HEK293T (cell line): ENCODE results near the gene HKDC1.

Experiments
- CTCF ChIA-PET: fragments of 350-600 bp; formaldehyde crosslinking; extraction: SDS; loops from one replicate; lab custom pipeline; 2021; ENCODE audit warnings: antibody characterized with exemption, inconsistent platforms; lab: Yijun Ruan, JAX
- POLR2A ChIA-PET: fragments of 350-600 bp; formaldehyde crosslinking; extraction: SDS; loops from one replicate; lab custom pipeline; 2020; ENCODE audit warnings: antibody characterized with exemption, inconsistent platforms; lab: Yijun Ruan, JAX
- DNase-seq: peaks from one replicate; pipeline ENCODE4 v3.0.0; 2012; ENCODE audit warnings: mixed read lengths; ENCODE audit errors: extremely low spot score
- ARNT ChIP-seq: fragments of 450-650 bp; IDR thresholded peaks from 2 replicates; pipeline ENCODE4 v1.6.1; 2017; ENCODE audit warnings: mild to moderate bottlenecking
- BHLHE40 ChIP-seq: fragments of 450-650 bp; IDR thresholded peaks from 2 replicates; pipeline ENCODE4 v1.6.1; 2016; ENCODE audit warnings: mild to moderate bottlenecking, moderate library complexity, borderline replicate concordance
- CTBP1 ChIP-seq: fragments of 450-650 bp; IDR thresholded peaks from 2 replicates; pipeline ENCODE4 v1.6.1; 2016; ENCODE audit warnings: borderline replicate concordance
- ELF4 ChIP-seq: fragments of 450-650 bp; IDR thresholded peaks from 2 replicates; pipeline ENCODE4 v1.6.1; 2017; ENCODE audit warnings: antibody characterized with exemption
- FOXA1 ChIP-seq: fragments of 450-650 bp; IDR thresholded peaks from 2 replicates; pipeline ENCODE4 v1.6.1; 2016; ENCODE audit warnings: mild to moderate bottlenecking
- FOXK2 ChIP-seq: fragments of 450-650 bp; IDR thresholded peaks from 2 replicates; pipeline ENCODE4 v1.6.1; 2016; ENCODE audit warnings: mild to moderate bottlenecking
- FOXM1 ChIP-seq: fragments of 450-650 bp; IDR thresholded peaks from 2 replicates; pipeline ENCODE4 v1.6.1; 2017; ENCODE audit warnings: mild to moderate bottlenecking, borderline replicate concordance
- HDGF ChIP-seq: fragments of 450-650 bp; IDR thresholded peaks from 2 replicates; pipeline ENCODE4 v1.6.1; 2017; ENCODE audit warnings: antibody characterized with exemption, borderline replicate concordance
- L3MBTL2 ChIP-seq: fragments of 450-650 bp; conservative IDR thresholded peaks from 2 replicates; pipeline ENCODE4 v1.6.1; 2016; ENCODE audit warnings: mild to moderate bottlenecking
- LEF1 ChIP-seq: fragments of 450-650 bp; IDR thresholded peaks from 2 replicates; pipeline ENCODE4 v1.6.1; 2017; ENCODE audit warnings: mild to moderate bottlenecking, borderline replicate concordance
- NFRKB ChIP-seq: fragments of 450-650 bp; IDR thresholded peaks from 2 replicates; pipeline ENCODE4 v1.6.1; 2016; ENCODE audit warnings: mild to moderate bottlenecking, moderate library complexity
- PKNOX1 ChIP-seq: fragments of 450-650 bp; IDR thresholded peaks from 2 replicates; pipeline ENCODE4 v1.6.1; 2016
- SP1 ChIP-seq: fragments of 450-650 bp; IDR thresholded peaks from 2 replicates; pipeline ENCODE4 v1.6.1; 2017
- SUZ12 ChIP-seq: fragments of 450-650 bp; IDR thresholded peaks from 2 replicates; pipeline ENCODE4 v1.6.1; 2016; ENCODE audit warnings: mild to moderate bottlenecking
- TARDBP ChIP-seq: fragments of 450-650 bp; IDR thresholded peaks from 2 replicates; pipeline ENCODE4 v1.6.1; 2016
- ZNF384 ChIP-seq: fragments of 450-650 bp; IDR thresholded peaks from 2 replicates; pipeline ENCODE4 v1.6.1; 2016

Gene HKDC1

GRCh38 chr10:69202332-69202731 is 17.8 kb upstream of the HKDC1 start:
- no peak for DNase-seq
- ChIA-PET CTCF (interaction anchor here (0.7 kb wide), 1 partner anchor 11 kb away, joined by 3 read pairs; no protein-coding TSS in a partner anchor), POLR2A (no interaction called here)
- TF ChIP-seq ZNF384 (no peak), NFRKB (no peak), SP1 (no peak), TARDBP (no peak), LEF1 (no peak), CTBP1 (no peak), BHLHE40 (no peak), ARNT (no peak), FOXA1 (no peak), SUZ12 (no peak), FOXM1 (no peak)

- TF ChIP-seq HDGF = no peak
- no peak for TF ChIP-seq LEF1
- no peak for TF ChIP-seq ELF4
- TF ChIP-seq NFRKB = no peak
- no peak for TF ChIP-seq FOXM1
- TF ChIP-seq SUZ12 = no peak
- TF ChIP-seq SP1 = no peak
- TF ChIP-seq ZNF384 = no peak
- TF ChIP-seq L3MBTL2 = no peak
- TF ChIP-seq BHLHE40 = no peak
- no peak for TF ChIP-seq FOXA1
- TF ChIP-seq TARDBP = no peak
- no peak for TF ChIP-seq ARNT
- no peak for TF ChIP-seq CTBP1
- no peak for TF ChIP-seq FOXK2
- no peak for TF ChIP-seq PKNOX1
- no peak for DNase-seq
- ChIA-PET POLR2A (no interaction called here), CTCF (no interaction called here)
These were observed 11.4 kb upstream of the HKDC1 start for GRCh38 chr10:69208761-69209160.

- ChIA-PET CTCF (no interaction called here), POLR2A (no interaction called here)
- TF ChIP-seq ELF4 (no peak), CTBP1 (no peak), HDGF (no peak), PKNOX1 (no peak), SUZ12 (no peak), SP1 (no peak), ZNF384 (no peak), FOXK2 (no peak), FOXM1 (no peak), L3MBTL2 (no peak), ARNT (no peak), BHLHE40 (no peak), NFRKB (no peak)
- DNase-seq = no peak
These were observed 10.2 kb upstream of the HKDC1 start for GRCh38 chr10:69209787-69210484.

DNA sequence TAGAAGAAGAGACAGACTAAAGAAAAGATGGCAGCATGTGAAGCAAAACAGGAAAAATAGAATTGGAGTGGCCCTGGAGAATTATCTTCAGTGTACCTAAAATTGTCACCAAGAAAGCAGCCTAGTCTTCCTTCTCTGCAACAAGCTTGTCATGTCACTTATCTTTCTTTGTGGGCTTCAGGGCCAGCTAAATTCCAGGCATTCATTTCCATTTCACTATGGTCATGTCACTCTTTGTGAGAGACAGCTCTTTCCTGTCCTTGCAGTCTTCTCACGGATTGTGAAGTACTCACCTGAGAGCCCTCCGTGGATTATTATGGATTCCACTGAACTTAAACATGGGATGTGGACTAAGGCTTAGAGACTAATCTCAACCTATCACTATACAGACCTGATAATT is 9.0 kb upstream of the HKDC1 start:
- ChIA-PET CTCF (interaction anchor here (1.1 kb wide), 1 partner anchor 197 kb away, joined by 3 read pairs; no protein-coding TSS in a partner anchor), POLR2A (no interaction called here)
- DNase-seq = no peak
- TF ChIP-seq HDGF = no peak

GRCh38 chr10:69211524-69211923 is 8.6 kb upstream of the HKDC1 start:
- ChIA-PET CTCF (interaction anchor here (1.1 kb wide), 1 partner anchor 197 kb away, joined by 3 read pairs; no protein-coding TSS in a partner anchor), POLR2A (no interaction called here)
- no peak for TF ChIP-seq ARNT
- no peak for TF ChIP-seq HDGF
- TF ChIP-seq SUZ12 = no peak
- TF ChIP-seq SP1 = no peak
- no peak for TF ChIP-seq L3MBTL2
- no peak for TF ChIP-seq FOXK2
- TF ChIP-seq FOXA1 = no peak
- no peak for TF ChIP-seq TARDBP
- TF ChIP-seq CTBP1 = no peak
- no peak for TF ChIP-seq LEF1
- no peak for TF ChIP-seq ELF4
- no peak for TF ChIP-seq NFRKB
- no peak for TF ChIP-seq ZNF384
- no peak for TF ChIP-seq PKNOX1
- TF ChIP-seq FOXM1 = no peak
- no peak for TF ChIP-seq BHLHE40
- no peak for DNase-seq

- no peak for DNase-seq
- TF ChIP-seq ARNT (no peak), ELF4 (no peak), FOXA1 (no peak), BHLHE40 (no peak), PKNOX1 (no peak), HDGF (no peak), NFRKB (no peak), FOXM1 (no peak), SP1 (no peak), FOXK2 (no peak), SUZ12 (no peak), ZNF384 (no peak), LEF1 (no peak), CTBP1 (no peak), L3MBTL2 (no peak), TARDBP (no peak)
- CTCF ChIA-PET = interaction anchor here (0.5 to 0.7 kb wide), 2 partner anchors 11 to 195 kb away, joined by 3 read pairs; no protein-coding TSS in a partner anchor
- POLR2A ChIA-PET = no interaction called here
These were observed 6.4 kb upstream of the HKDC1 start for GRCh38 chr10:69213591-69214311.
